ENCODE measurements around the gene CSHL1. TPM values are rescaled to one million over a fixed set of nuclear protein-coding genes. Genes with fewer than 3 reads are reported as not detected.
A peak's percentile ranks its signal among the peaks of the same experiment; 100 is the strongest.
"Not testable (repeated sequence)": the region's sequence is repeated elsewhere in the genome, so short reads cannot be mapped to it uniquely, and the experiment has no call there.

The CSHL1 gene
- total RNA-seq, 2 donors from 2014 or later: 0.61 TPM; not detected in 1

- Mint-ChIP-seq H3K27ac (no peak overlapping the region), H3K4me3 (no peak overlapping the region), H3K9me3 (no peaks in the 10 kb centered on the region), H3K36me3 (ENCODE audit: low read depth) (no peaks in the 10 kb centered on the region), H3K4me1 (peaks cover 6% of the 10 kb centered on the region), H3K27me3 (no peaks in the 10 kb centered on the region)
- ATAC-seq (replicated peaks): no peak
These were observed 7.2 kb upstream of the CSHL1 start for GRCh38 chr17:63918305-63918704.

- no peak overlapping the region for H3K27ac Mint-ChIP-seq
- no peak overlapping the region for H3K4me3 Mint-ChIP-seq
- H3K4me1 Mint-ChIP-seq: peaks cover 6% of the 10 kb centered on the region
- H3K36me3 Mint-ChIP-seq (ENCODE audit: low read depth): no peaks in the 10 kb centered on the region
- H3K27me3 Mint-ChIP-seq: no peaks in the 10 kb centered on the region
- H3K9me3 Mint-ChIP-seq: no peaks in the 10 kb centered on the region
- no peak for ATAC-seq (replicated peaks)
These were observed 6.6 kb upstream of the CSHL1 start for GRCh38 chr17:63917646-63918045.

- not testable (repeated sequence) for H3K36me3 Mint-ChIP-seq (ENCODE audit: low read depth); H3K4me1 Mint-ChIP-seq; H3K27me3 Mint-ChIP-seq; H3K27ac Mint-ChIP-seq; H3K4me3 Mint-ChIP-seq; H3K9me3 Mint-ChIP-seq; ATAC-seq (replicated peaks)
These were observed 6.1 kb upstream of the CSHL1 start for GRCh38 chr17:63917206-63917605.

GRCh38 chr17:63916566-63917185 lies 5.6 kb upstream of the CSHL1 start:
- Mint-ChIP-seq H3K27me3 (no peaks in the 10 kb centered on the region), H3K36me3 (ENCODE audit: low read depth) (no peaks in the 10 kb centered on the region), H3K9me3 (no peaks in the 10 kb centered on the region), H3K4me3 (no peak overlapping the region), H3K4me1 (peaks cover 6% of the 10 kb centered on the region), H3K27ac (no peak overlapping the region)
- ATAC-seq (replicated peaks): no peak

GRCh38 chr17:63915753-63916152 lies 4.7 kb upstream of the CSHL1 start:
- H3K27ac Mint-ChIP-seq; ATAC-seq (replicated peaks); H3K4me1 Mint-ChIP-seq; H3K27me3 Mint-ChIP-seq; H3K9me3 Mint-ChIP-seq; H3K36me3 Mint-ChIP-seq (ENCODE audit: low read depth); H3K4me3 Mint-ChIP-seq: not testable (repeated sequence)

GRCh38 chr17:63914471-63914870 lies 3.4 kb upstream of the CSHL1 start:
- H3K36me3 Mint-ChIP-seq (ENCODE audit: low read depth): no peaks in the 10 kb centered on the region
- no peak for ATAC-seq (replicated peaks)
- no peaks in the 10 kb centered on the region for H3K27me3 Mint-ChIP-seq
- H3K4me1 Mint-ChIP-seq: peaks cover 6% of the 10 kb centered on the region
- no peaks in the 10 kb centered on the region for H3K9me3 Mint-ChIP-seq
- H3K27ac Mint-ChIP-seq: no peak overlapping the region
- H3K4me3 Mint-ChIP-seq: no peak overlapping the region

GRCh38 chr17:63911657-63912100 lies 621 bp upstream of the CSHL1 start:
- ATAC-seq (replicated peaks): peak; percentile 64
- H3K36me3 Mint-ChIP-seq (ENCODE audit: low read depth): no peaks in the 10 kb centered on the region
- no peak overlapping the region for H3K27ac Mint-ChIP-seq
- H3K4me3 Mint-ChIP-seq: no peak overlapping the region
- H3K27me3 Mint-ChIP-seq: no peaks in the 10 kb centered on the region
- no peaks in the 10 kb centered on the region for H3K9me3 Mint-ChIP-seq
- H3K4me1 Mint-ChIP-seq: no peaks in the 10 kb centered on the region

- H3K4me3 Mint-ChIP-seq: no peak overlapping the region
- no peak overlapping the region for H3K27ac Mint-ChIP-seq
- ATAC-seq (replicated peaks): no peak
- no peaks in the 10 kb centered on the region for H3K27me3 Mint-ChIP-seq
- no peaks in the 10 kb centered on the region for H3K4me1 Mint-ChIP-seq
- no peaks in the 10 kb centered on the region for H3K9me3 Mint-ChIP-seq
- H3K36me3 Mint-ChIP-seq (ENCODE audit: low read depth): no peaks in the 10 kb centered on the region
These were observed 962 bp downstream of the CSHL1 start for GRCh38 chr17:63910096-63910495.

GRCh38 chr17:63909586-63909985 lies 1.5 kb downstream of the CSHL1 start:
- not testable (repeated sequence) for H3K27me3 Mint-ChIP-seq; ATAC-seq (replicated peaks); H3K36me3 Mint-ChIP-seq (ENCODE audit: low read depth); H3K27ac Mint-ChIP-seq; H3K9me3 Mint-ChIP-seq; H3K4me1 Mint-ChIP-seq; H3K4me3 Mint-ChIP-seq

GRCh38 chr17:63907161-63907778 lies 3.8 kb downstream of the CSHL1 start:
- H3K27ac Mint-ChIP-seq; H3K4me1 Mint-ChIP-seq; H3K36me3 Mint-ChIP-seq (ENCODE audit: low read depth); H3K9me3 Mint-ChIP-seq; H3K4me3 Mint-ChIP-seq; H3K27me3 Mint-ChIP-seq: not testable (repeated sequence)
- peak; percentile 65 for ATAC-seq (replicated peaks)

GRCh38 chr17:63904796-63905195 lies 6.3 kb downstream of the CSHL1 start:
- not testable (repeated sequence) for H3K4me3 Mint-ChIP-seq; H3K4me1 Mint-ChIP-seq; H3K9me3 Mint-ChIP-seq; H3K27ac Mint-ChIP-seq; ATAC-seq (replicated peaks); H3K36me3 Mint-ChIP-seq (ENCODE audit: low read depth); H3K27me3 Mint-ChIP-seq

GRCh38 chr17:63903787-63904201 lies 7.3 kb downstream of the CSHL1 start:
- Mint-ChIP-seq H3K4me1 (peaks cover 14% of the 10 kb centered on the region), H3K27ac (peak overlapping the region; percentile 67)
- H3K36me3 Mint-ChIP-seq (ENCODE audit: low read depth); H3K9me3 Mint-ChIP-seq; H3K27me3 Mint-ChIP-seq; H3K4me3 Mint-ChIP-seq: not testable (repeated sequence)
- peak; percentile 37 for ATAC-seq (replicated peaks)

GRCh38 chr17:63901971-63902370 lies 9.1 kb downstream of the CSHL1 start:
- H3K27me3 Mint-ChIP-seq; H3K36me3 Mint-ChIP-seq (ENCODE audit: low read depth); H3K4me3 Mint-ChIP-seq; H3K27ac Mint-ChIP-seq; H3K9me3 Mint-ChIP-seq; ATAC-seq (replicated peaks): not testable (repeated sequence)
- H3K4me1 Mint-ChIP-seq: peaks cover 14% of the 10 kb centered on the region

- Mint-ChIP-seq H3K27ac (peak overlapping the region; percentile 75), H3K4me3 (peak overlapping the region; percentile 38), H3K4me1 (peaks cover 14% of the 10 kb centered on the region)
- H3K36me3 Mint-ChIP-seq (ENCODE audit: low read depth); H3K9me3 Mint-ChIP-seq; H3K27me3 Mint-ChIP-seq: not testable (repeated sequence)
- peak; percentile 97 for ATAC-seq (replicated peaks)
These were observed 11.9 kb downstream of the CSHL1 start for GRCh38 chr17:63898899-63899798.
